ENCODE data around the gene SLC25A24. TPM values are rescaled to one million over a fixed set of nuclear protein-coding genes. Genes with fewer than 3 reads are reported as not detected.

SLC25A24 gene
- total and polyA plus RNA-seq, 10 of the 15 experiments (the other 5 are each of a cell fraction or from before 2014, with no cell fraction given), result 4.0 to 20.6 (median 14.2) TPM

DNA sequence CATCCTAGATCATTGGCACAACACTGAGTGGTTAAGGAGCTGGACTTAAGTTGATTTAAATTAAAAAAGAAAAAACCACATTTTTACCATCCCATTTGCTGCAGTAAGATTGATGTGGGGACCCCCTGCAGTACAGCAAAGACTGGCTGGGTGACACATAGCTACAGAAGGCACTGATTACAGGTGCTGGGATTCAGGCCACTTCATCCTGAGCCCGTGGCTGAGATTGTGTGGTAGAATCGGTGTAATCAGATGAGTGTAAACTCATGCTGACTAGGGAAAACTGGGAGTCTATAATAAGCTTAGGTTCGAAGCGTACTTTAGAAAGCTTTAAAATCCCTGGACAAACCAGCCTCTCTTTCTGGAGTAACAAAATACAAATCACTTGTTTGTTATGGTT is 70.1 kb downstream of the SLC25A24 start:
- Histone ChIP-seq H3K79me2 (ENCODE audit: control insufficient read depth, insufficient read depth, low read length) (no peaks in the 10 kb centered on the region), H3K27me3 (replicated peaks in 1 of 2; ENCODE audit: control insufficient read depth in 2 of 2, insufficient read depth in 2 of 2, low read length in 1 of 2) (0 out of 4 replicates have a peak, but pooled peaks cover 0 to 3% of the 10 kb centered on the region in 2 experiments), H3K9ac (ENCODE audit: control insufficient read depth, insufficient read depth, low read length) (no peak overlapping the region), H2AFZ (ENCODE audit: control insufficient read depth, low read depth, low read length) (no peak overlapping the region), H3K36me3 (ENCODE audit: control insufficient read depth in 2 of 2, insufficient read depth in 2 of 2, low read length in 1 of 2) (no peaks in the 10 kb centered on the region), H3K9me3 (replicated peaks; ENCODE audit: control insufficient read depth, insufficient read depth, low read length) (no peaks in the 10 kb centered on the region; the same call in 2 of the 3 replicates), H3K4me1 (ENCODE audit: control insufficient read depth, insufficient read depth, low read length) (no peaks in the 10 kb centered on the region), H4K20me1 (ENCODE audit: control insufficient read depth, insufficient read depth) (no peaks in the 10 kb centered on the region), H3K4me3 (no peak overlapping the region), H3K4me2 (ENCODE audit: control insufficient read depth, insufficient read depth) (no peak overlapping the region), H3K27ac (ENCODE audit: control insufficient read depth, insufficient read depth) (no peak overlapping the region)
- ATAC-seq (no peak), FAIRE-seq (no peak), DNase-seq (ENCODE audit: low read depth, low spot score) (no peak)
- RAD21 ChIA-PET (ENCODE audit: unreplicated experiment), result interaction anchor here (8.7 kb wide), 1 partner anchor 347 kb away, joined by 425 read pairs; no protein-coding TSS in a partner anchor
- no TSS peak for BruUV-seq (replicated peaks)
- in situ Hi-C loops (cut with MboI), result loop anchor here (5.0 kb wide), 1 partner anchor 343 kb away; no protein-coding TSS in a partner anchor
- SMC1A ChIA-PET (ENCODE audit: uncharacterized antibody, unreplicated experiment), result interaction anchor here (2.2 to 9.9 kb wide), 2 partner anchors 339 to 348 kb away, joined by 6 to 461 read pairs; no protein-coding TSS in a partner anchor
- intact Hi-C loops (cut with micrococcal nuclease; ENCODE audit: unreplicated experiment), result loop anchor here (5.0 to 10.0 kb wide), 3 partner anchors 118 to 855 kb away; no protein-coding TSS in a partner anchor
- TF ChIP-seq BHLHE40 (IDR thresholded peaks at IDR 0.05; ENCODE audit: borderline replicate concordance in 1 of 2, low read depth in 2 of 2, low read length in 1 of 2) (no peak), FOXK2 (IDR thresholded peaks at IDR 0.05) (no peak), MTA3 (IDR thresholded peaks at IDR 0.05; ENCODE audit: borderline replicate concordance, low read length) (no peak), POLR2AphosphoS5 (IDR thresholded peaks at IDR 0.05; ENCODE audit: low read length) (no peak), EZH2 (IDR thresholded peaks at IDR 0.05; ENCODE audit: borderline replicate concordance, control insufficient read depth, low read depth, low read length) (no peak), RAD51 (IDR thresholded peaks at IDR 0.05) (no peak), MYC (IDR thresholded peaks at IDR 0.05; ENCODE audit: insufficient read depth, insufficient read length, insufficient replicate concordance, low read length, severe bottlenecking) (no peak), ZNF217 (IDR thresholded peaks at IDR 0.05) (no peak), ASH2L (IDR thresholded peaks at IDR 0.05; ENCODE audit: borderline replicate concordance, low read depth) (no peak), RB1 (IDR thresholded peaks at IDR 0.05; ENCODE audit: borderline replicate concordance) (no peak), BCL11A (IDR thresholded peaks at IDR 0.05; ENCODE audit: low read depth, low read length) (no peak)
- TF ChIP-seq, protein P1, sequence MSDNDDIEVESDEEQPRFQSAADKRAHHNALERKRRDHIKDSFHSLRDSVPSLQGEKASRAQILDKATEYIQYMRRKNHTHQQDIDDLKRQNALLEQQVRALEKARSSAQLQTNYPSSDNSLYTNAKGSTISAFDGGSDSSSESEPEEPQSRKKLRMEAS (IDR thresholded peaks at IDR 0.05; ENCODE audit: low read depth, low read length), result no peak
- TF ChIP-seq, protein P2, sequence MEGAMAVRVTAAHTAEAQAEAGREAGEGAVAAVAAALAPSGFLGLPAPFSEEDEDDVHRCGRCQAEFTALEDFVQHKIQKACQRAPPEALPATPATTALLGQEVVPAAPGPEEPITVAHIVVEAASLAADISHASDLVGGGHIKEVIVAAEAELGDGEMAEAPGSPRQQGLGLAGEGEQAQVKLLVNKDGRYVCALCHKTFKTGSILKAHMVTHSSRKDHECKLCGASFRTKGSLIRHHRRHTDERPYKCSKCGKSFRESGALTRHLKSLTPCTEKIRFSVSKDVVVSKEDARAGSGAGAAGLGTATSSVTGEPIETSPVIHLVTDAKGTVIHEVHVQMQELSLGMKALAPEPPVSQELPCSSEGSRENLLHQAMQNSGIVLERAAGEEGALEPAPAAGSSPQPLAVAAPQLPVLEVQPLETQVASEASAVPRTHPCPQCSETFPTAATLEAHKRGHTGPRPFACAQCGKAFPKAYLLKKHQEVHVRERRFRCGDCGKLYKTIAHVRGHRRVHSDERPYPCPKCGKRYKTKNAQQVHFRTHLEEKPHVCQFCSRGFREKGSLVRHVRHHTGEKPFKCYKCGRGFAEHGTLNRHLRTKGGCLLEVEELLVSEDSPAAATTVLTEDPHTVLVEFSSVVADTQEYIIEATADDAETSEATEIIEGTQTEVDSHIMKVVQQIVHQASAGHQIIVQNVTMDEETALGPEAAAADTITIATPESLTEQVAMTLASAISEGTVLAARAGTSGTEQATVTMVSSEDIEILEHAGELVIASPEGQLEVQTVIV (IDR thresholded peaks at IDR 0.05; ENCODE audit: borderline replicate concordance, partially characterized antibody), result no peak
- WGBS (ENCODE audit: insufficient coverage, insufficient replicate concordance, low lambda C conversion rate, missing lambda C conversion rate), result 47% methylated on average over 4 of the region's 4 CpGs
- POLR2A ChIA-PET, result no interaction called here
- CTCF ChIA-PET, result interaction anchor here (1.3 to 8.5 kb wide), 2 partner anchors 11 to 347 kb away, joined by 3 to 568 read pairs; no protein-coding TSS in a partner anchor
